Fibroblast of peridontal ligament (primary cell): ENCODE results near the gene ROS1.

Experiments used
- DNase-seq: peaks from one replicate; pipeline ENCODE4 v3.0.0-alpha.2; 2010; ENCODE audit errors: extremely low read depth

The ROS1 gene

DNA sequence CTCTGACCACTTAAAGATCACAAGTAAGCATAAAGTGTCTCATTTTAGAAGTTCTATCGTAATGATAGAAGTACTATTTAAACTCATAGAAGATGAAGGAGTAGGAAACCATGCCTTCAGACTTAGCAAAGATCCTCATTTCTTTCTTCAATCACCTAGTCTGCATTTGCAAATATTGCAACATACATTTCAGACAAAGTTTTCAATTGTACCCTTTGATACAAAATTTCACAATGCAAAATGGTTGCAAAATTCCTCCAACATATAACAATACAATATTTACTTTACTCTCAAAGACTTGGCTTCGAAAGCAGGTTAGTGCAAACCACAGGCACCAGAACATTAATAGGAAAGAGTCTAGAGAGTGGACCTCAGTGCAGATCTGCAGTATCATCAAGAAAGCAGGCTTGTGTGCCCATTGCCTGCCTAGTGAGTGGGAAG is 16.1 kb upstream of the ROS1 start:
- DNase-seq, result peak; percentile 87

GRCh38 chr6:117440706-117441525 is 15.2 kb upstream of the ROS1 start:
- peak; percentile 63 for DNase-seq

GRCh38 chr6:117432273-117432672 is 6.5 kb upstream of the ROS1 start:
- DNase-seq, result no peak

DNA sequence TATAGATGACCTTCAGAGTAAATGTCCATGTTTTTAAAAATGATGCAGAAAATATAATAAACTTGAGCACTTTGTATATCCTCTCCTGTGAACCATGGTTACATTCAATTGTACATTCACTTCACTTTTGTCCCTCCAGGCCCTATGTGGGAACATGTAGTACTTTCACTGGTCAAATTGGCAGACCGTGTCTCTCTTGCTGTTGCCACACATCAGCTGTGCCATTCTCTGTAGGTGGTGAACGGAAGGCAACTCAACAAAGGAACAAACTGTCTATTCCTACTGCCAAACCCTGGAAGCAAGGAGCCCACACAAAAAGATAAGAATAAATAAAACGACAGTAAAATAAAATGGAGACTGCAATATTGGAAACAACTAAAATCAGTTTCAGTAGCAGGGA is 2.0 kb downstream of the ROS1 start:
- no peak for DNase-seq

DNA sequence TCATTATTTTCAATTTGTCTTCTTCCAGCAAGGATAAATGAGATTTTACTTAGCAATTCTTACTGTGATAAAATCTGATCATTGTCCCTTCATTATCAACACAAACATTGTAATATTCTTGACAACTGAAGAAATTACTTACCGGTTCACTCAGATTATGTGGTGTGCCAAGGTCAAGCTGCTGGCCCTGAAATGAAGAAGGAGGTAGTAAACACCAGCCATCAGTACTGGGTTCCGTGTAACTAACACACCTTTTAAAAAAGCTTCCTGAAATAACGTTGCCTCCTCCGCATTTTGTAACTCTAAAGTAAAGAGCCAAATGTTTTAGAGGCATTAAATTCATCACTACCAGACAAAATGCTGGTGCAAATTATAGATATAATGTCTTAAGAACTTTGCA is 7.4 kb downstream of the ROS1 start:
- no peak for DNase-seq

GRCh38 chr6:117417851-117418250 is 7.9 kb downstream of the ROS1 start:
- no peak for DNase-seq

- DNase-seq, result peak; percentile 2
These were observed 11.0 kb downstream of the ROS1 start for GRCh38 chr6:117414770-117415169.

- DNase-seq, result no peak
These were observed 14.3 kb downstream of the ROS1 start for GRCh38 chr6:117411474-117411873.

DNA sequence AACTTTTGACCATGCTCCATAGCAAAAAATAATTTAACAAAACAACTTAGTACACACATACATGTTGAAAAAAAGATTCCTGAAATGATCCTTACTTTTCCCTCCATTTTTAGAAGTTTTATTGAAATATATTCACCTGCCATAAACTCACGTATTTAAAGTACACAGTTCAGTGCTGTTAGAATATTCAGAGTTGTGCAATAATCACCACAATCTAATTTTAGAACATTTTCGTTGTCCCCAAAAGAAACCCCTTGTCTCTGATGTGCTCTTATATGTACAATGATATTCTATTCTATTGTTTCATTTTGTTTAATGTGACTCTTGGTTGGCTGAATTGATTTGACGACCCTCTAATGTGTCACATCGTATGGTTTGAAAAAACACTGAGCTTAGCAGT is 15.9 kb downstream of the ROS1 start:
- DNase-seq, result no peak

DNA sequence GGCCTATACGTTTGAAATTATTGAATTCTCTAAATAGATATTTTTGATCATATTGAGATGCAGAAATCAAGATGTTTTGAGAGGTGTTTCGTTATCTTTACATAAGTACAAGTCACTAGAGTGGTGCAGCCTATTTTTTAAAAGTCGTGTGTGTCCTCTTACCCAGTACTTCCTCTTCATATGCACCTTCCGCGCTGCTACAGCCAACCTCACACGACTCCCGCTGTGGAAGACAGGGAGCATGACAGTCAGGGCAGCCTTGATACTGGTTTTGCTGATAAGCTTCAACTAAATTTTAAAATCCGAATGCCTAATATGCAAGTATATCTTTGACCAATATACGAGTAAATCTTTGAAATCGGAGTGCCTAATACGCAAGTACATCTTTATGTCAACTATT is 16.3 kb downstream of the ROS1 start:
- no peak for DNase-seq

- no peak for DNase-seq
These were observed 21.2 kb downstream of the ROS1 start for GRCh38 chr6:117404548-117404947.

DNA sequence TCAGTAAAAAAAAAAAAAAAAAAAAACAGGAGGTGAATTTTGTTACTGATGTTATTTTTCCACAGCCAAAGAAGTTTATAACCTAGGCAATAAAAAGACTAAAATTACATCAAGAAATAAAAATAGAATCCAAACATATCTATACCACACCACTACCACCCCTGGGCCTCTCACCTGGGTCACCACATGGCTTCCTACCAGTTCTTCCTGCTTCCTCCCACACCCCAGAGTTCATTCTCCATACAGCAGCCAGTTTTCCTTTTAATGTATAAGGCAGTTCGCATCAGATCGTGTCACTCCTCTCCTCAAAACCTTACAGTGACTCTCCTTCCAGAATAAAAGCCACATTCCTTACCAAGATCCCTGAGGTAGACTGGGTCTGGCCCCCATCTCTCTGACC is 23.9 kb downstream of the ROS1 start:
- DNase-seq, result no peak

DNA sequence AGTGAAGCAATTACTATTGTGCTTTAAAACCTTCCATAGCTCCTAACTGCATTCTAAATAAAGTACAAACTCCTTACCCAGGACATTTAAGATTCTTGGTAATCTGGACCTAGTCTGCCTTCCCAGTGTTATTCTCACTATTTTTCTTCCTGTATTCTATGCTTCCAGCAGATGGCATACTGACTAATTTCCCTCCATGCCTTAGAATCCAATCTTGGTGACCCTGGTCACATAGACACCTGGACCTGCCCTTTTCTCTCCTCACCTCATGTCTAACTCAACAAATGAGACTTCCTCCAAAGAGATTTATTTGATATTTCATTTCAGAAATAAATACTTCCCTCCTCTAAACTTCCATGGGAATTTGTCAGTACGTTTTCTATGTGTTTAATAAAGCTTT is 25.8 kb downstream of the ROS1 start:
- peak; percentile 15 for DNase-seq

GRCh38 chr6:117399126-117399525 is 26.6 kb downstream of the ROS1 start:
- no peak for DNase-seq

DNA sequence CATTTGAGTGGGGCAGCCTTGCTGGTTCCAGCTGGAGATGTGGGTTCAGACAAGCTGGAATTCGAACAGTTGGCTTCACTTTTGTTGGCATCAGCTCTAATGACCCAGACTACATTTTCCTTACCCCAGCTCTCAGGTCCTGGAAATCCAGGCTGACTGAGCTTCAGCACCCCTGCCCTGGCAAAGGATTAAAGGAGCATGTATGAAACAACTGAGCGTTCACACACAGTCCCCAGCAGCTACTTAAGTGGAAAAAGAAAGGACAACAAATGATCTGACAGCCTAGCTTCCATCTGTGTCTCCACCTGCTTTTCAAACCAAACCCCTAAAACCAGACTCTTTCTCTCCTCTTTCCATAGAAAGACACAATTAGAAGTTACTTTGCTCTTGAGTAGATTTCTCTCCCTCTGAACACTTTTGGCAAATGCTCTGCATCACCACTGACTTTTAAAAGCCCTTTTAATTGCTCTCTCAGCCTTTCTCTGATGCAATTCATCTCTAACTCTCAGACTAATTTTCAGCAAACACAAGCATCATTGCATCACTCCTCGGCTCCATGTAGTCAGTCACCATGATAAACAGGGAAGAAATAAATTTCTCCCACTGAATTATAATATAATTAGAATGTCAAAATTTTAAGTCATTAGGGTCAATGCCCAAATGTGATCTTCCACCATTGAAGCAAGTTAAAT is 28.1 kb downstream of the ROS1 start:
- peak; percentile 36 for DNase-seq

- DNase-seq, result no peak
These were observed 29.5 kb downstream of the ROS1 start for GRCh38 chr6:117396228-117396627.

DNA sequence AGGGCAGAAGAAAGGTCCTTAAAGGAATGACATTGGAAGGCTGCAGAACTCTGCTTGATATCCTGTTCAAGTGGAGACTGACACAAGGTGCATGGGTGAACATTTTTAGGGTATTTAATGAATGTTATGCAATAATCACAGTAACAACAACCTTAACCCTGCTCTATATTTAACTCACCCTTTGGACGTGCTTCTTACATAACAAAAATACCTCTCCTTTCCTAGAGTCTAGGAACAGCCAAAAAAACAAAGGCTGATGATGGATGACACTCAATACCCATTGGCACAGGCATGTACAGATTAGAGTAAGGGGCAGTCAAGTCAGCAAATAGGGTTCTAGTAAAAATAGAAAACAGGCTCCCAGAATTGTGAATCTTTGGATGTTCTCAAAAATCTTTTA is 30.6 kb downstream of the ROS1 start:
- DNase-seq, result no peak

DNA sequence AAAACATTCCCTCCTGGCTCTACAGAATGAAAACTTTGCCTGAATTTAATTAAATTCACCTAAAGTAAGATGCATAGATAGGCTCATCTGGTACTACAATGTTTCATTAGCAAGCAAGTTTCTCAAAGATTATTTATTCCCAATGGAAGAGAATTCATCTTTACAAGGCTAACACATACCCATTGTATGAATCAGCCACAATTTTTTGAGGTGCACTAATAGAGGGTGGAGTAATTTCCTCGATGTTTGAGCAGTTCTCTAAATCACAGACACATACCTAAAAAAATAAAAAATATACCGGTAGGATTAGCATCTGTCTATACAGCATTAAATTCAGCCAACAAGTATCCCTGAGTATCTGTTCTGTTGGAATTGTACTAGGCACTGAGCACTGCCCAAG is 32.7 kb downstream of the ROS1 start:
- no peak for DNase-seq

DNA sequence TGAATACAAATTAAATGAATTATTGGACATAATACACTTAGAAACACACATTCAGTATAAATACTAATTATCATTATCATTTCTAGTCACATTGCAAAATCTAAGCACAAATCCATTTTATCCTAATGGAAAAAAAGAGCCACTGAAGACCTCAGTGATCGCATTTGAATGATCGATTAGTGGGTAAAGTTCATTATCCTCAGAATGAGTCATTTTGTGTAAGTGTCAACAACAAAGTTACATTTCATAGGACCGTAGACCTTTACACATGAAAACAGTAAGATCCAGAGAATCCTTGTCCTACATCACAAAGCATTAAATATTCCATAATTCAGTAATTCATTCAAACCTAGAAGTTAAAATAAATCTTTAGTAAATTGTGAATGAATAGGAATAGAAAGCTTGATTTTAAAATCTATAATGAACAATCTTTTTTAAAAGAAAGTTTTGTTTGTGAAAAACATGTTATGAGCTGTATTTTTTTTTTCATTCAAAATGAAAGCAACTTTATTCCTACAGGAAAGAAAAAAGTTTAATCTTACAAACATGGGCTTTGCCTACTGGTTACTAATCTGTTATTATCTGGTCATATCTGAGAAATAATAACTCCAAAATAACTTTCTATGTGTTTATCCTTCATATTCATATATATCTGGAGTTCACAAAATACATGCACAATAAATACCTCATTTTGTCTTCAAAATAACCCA is 33.7 kb downstream of the ROS1 start:
- no peak for DNase-seq

DNA sequence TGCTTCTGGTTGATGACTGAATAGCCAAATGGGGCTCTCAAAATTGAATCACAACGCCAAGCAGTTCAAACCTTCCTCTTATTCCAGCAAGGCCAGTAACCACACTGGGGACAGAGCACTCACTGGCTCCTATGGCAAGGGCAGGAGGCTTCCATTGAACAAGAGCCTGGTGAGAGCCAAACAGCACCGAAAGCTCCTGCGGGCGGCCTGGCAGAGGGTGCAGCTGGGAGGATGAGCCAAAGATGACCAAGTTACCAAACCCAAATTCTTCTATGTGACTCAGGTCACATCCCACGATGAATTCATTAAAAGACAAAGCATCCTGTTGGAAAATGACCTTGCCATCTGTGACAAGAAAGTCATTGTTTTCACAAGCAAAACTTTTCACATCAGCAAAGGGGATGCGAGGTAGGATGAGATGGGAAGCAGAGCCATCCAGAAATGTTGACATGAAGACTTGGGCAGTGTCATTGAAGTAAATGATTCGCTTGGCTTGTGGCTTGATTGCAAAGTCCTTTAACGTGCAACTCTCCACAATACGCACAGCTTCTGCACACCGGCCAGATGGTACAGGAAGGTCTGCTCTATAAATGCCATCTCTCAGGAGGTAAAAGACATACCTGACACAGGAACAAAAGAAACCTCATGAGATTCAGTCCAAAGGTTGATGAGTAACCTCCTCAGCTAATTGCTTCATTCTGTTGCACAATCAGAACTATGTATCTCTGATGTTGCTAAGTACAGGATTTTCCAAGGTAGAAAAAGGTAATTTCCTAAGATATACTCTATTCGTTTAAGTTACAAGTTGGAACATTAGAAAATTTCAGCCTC is 36.3 kb downstream of the ROS1 start:
- DNase-seq, result no peak

GRCh38 chr6:117387454-117387974 is 38.2 kb downstream of the ROS1 start:
- no peak for DNase-seq

- no peak for DNase-seq
These were observed 41.1 kb downstream of the ROS1 start for GRCh38 chr6:117384659-117385058.
